ENCODE results near the gene GLI3. TPM values are rescaled to one million over a fixed set of nuclear protein-coding genes. Genes with fewer than 3 reads are reported as not detected.

Gene GLI3
- total RNA-seq, 2 experiments from 2014 or later = not detected

DNA sequence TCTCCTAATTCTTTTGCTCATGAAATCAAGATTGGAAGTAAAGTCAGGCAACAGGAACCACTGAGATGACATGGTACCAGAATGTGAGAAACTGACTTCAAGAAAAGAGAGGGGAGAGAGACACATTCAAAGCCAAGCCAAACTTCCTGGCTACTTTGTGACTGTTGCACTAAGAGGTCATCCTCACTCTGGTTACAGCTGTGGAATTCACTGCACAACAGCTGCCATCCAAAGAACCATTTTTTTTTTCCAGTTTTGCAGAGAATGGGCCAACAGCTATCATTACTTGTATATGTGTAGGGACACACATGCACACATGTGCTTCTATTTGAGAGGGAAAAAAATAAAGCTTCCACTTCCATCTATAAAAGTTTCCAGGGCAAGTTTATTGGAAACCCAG is 203.5 kb downstream of the GLI3 start:
- Mint-ChIP-seq H3K9me3 (no peaks in the 10 kb centered on the region), H3K27me3 (peaks cover 3% of the 10 kb centered on the region), H3K4me1 (ENCODE audit: low read depth) (no peaks in the 10 kb centered on the region), H3K4me3 (no peak overlapping the region), H3K27ac (no peak overlapping the region), H3K36me3 (ENCODE audit: low read depth) (no peaks in the 10 kb centered on the region)
- DNase-seq = no peak
- TF ChIP-seq, protein P1, sequence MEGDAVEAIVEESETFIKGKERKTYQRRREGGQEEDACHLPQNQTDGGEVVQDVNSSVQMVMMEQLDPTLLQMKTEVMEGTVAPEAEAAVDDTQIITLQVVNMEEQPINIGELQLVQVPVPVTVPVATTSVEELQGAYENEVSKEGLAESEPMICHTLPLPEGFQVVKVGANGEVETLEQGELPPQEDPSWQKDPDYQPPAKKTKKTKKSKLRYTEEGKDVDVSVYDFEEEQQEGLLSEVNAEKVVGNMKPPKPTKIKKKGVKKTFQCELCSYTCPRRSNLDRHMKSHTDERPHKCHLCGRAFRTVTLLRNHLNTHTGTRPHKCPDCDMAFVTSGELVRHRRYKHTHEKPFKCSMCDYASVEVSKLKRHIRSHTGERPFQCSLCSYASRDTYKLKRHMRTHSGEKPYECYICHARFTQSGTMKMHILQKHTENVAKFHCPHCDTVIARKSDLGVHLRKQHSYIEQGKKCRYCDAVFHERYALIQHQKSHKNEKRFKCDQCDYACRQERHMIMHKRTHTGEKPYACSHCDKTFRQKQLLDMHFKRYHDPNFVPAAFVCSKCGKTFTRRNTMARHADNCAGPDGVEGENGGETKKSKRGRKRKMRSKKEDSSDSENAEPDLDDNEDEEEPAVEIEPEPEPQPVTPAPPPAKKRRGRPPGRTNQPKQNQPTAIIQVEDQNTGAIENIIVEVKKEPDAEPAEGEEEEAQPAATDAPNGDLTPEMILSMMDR (IDR thresholded peaks at IDR 0.05) = no peak
- CTCF ChIA-PET = no interaction called here
- intact Hi-C loops (cut with micrococcal nuclease) = no loop called here
- ATAC-seq = no peak
- POLR2A ChIA-PET = no interaction called here

DNA sequence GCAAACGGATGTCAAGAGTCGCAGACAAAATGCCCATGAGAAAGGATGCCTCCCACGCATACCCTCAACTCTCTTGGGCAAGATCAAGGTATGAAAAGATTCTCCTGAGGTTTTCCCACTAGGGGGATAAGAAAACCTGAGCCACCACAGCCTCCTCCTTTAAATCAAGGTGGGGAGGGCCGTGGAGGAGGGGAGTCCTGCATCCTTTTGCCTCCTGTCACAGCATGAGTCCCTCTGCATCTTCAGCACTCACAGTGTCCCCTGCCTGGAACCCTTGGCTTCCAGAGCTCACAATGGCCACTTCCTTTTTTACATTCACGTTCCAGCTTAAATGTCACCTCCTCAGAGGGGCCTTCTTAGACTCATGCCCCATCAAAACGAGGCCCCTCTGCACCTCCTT is 207.6 kb downstream of the GLI3 start:
- TF ChIP-seq, protein P1 (IDR thresholded peaks at IDR 0.05) = no peak
- intact Hi-C loops (cut with micrococcal nuclease) = no loop called here
- ATAC-seq (no peak), DNase-seq (no peak)
- POLR2A ChIA-PET = no interaction called here
- Mint-ChIP-seq H3K36me3 (ENCODE audit: low read depth) (no peaks in the 10 kb centered on the region), H3K27me3 (no peaks in the 10 kb centered on the region), H3K9me3 (no peaks in the 10 kb centered on the region), H3K4me3 (no peak overlapping the region), H3K27ac (no peak overlapping the region), H3K4me1 (ENCODE audit: low read depth) (no peaks in the 10 kb centered on the region)
- CTCF ChIA-PET = no interaction called here

DNA sequence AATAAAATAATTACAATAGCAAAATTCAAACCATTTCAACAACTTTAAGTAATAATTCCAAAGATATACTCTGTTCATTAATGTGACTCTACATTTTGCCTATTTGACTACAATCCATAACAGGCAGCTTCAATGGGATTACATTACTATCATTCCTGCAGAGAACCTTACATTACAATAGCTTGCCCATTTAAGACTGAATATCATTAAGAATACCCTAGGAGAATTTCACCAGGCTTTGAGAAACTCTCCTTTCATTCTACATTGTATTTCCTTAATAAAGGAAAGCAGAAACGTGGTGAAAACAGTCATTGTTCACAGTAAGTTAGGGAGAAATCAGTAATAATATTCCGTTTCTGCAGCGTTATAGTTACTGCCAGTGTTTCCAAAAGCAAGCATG is 209.5 kb downstream of the GLI3 start:
- Mint-ChIP-seq H3K4me3 (no peak overlapping the region), H3K9me3 (no peaks in the 10 kb centered on the region), H3K27me3 (no peaks in the 10 kb centered on the region), H3K27ac (no peak overlapping the region), H3K36me3 (ENCODE audit: low read depth) (no peaks in the 10 kb centered on the region), H3K4me1 (ENCODE audit: low read depth) (no peaks in the 10 kb centered on the region)
- ChIA-PET POLR2A (no interaction called here), CTCF (no interaction called here)
- ATAC-seq (no peak), DNase-seq (no peak)
- TF ChIP-seq, protein P1 (IDR thresholded peaks at IDR 0.05) = no peak
- intact Hi-C loops (cut with micrococcal nuclease) = no loop called here

DNA sequence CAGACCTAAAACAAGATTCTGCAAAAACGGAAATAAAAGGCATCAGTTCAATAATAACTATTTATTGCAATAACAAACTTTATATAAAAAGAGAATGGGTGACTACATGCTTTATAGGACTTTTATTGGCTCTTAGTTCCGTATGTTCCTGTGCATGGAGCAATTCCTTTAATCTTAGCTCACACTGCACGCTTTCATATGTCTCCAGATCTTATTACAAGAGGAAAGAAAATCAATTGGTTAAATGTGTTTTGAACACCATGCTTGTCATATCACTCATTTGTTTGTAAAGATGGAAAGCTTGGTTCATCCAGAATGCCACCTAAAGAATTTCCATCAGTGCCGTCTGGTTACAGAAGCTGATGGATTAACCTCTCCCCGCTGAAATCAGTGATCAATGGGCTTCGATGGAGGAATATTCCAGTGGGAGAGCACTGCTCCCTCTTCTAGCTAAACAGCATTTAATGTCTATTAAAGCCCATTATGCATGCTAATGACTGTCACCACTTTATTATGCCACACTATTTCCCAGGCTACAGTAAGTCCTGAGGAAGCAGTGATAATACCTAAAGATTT is 210.3 kb downstream of the GLI3 start:
- H3K4me3 Mint-ChIP-seq = no peak overlapping the region
- H3K27me3 Mint-ChIP-seq = no peaks in the 10 kb centered on the region
- no peak overlapping the region for H3K27ac Mint-ChIP-seq
- intact Hi-C loops (cut with micrococcal nuclease) = no loop called here
- DNase-seq = no peak
- TF ChIP-seq, protein P1 (IDR thresholded peaks at IDR 0.05) = no peak
- POLR2A ChIA-PET = no interaction called here
- ATAC-seq = no peak
- no peaks in the 10 kb centered on the region for H3K4me1 Mint-ChIP-seq (ENCODE audit: low read depth)
- CTCF ChIA-PET = interaction anchor here (2.6 kb wide), 1 partner anchor 12 kb away, joined by 6 read pairs; no protein-coding TSS in a partner anchor
- H3K9me3 Mint-ChIP-seq = no peaks in the 10 kb centered on the region
- no peaks in the 10 kb centered on the region for H3K36me3 Mint-ChIP-seq (ENCODE audit: low read depth)

DNA sequence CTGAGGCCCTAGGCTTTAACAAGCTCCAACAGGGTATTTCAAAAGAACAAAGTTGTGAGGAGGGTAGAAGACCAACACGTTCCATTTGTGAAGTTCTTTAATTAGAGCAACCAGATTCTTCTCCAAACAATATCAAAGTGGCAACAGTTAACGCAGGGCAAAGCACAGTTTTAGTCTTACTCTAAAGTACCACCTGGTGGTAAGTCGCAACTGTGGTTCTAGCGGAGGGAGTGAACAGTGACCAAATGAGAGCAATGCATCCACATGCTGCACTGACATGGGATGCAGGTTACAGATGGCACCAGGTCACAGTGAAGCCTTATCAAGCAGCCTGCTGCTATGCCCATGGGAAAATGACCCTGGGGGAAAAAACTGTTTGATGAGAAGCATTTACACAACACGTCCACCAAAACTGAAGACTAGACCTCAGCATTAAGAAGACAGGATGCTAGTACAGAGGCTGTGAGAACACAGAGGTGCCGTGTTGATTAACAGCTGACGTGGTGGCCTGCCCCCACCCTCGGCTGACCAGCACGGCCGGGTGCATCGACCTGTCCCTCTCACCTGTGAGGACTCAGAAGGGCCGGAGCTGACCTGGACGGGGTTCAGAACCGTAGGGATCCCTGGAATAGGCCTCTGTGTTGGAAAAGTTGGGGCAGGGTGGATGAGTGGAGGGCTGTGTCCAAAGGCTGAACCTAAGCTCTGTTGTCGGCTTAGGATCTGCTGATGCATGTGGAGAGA is 211.2 kb downstream of the GLI3 start:
- no peaks in the 10 kb centered on the region for H3K9me3 Mint-ChIP-seq
- H3K27me3 Mint-ChIP-seq = peaks cover 2% of the 10 kb centered on the region
- TF ChIP-seq, protein P1 (IDR thresholded peaks at IDR 0.05) = no peak
- H3K4me1 Mint-ChIP-seq (ENCODE audit: low read depth) = no peaks in the 10 kb centered on the region
- ChIA-PET POLR2A (no interaction called here), CTCF (interaction anchor here (2.6 kb wide), 1 partner anchor 11 kb away, joined by 6 read pairs; no protein-coding TSS in a partner anchor)
- no peak overlapping the region for H3K4me3 Mint-ChIP-seq
- no peak overlapping the region for H3K27ac Mint-ChIP-seq
- H3K36me3 Mint-ChIP-seq (ENCODE audit: low read depth) = no peaks in the 10 kb centered on the region
- ATAC-seq (no peak), DNase-seq (no peak)
- intact Hi-C loops (cut with micrococcal nuclease) = no loop called here

Data from activated CD8-positive, alpha-beta T cell treated with anti-CD3 and anti-CD28 coated beads for 36 hours (primary cell).